Measurements from ENCODE around the gene CEACAM1. TPM values are rescaled to one million over a fixed set of nuclear protein-coding genes. Genes with fewer than 3 reads are reported as not detected.

Gene CEACAM1
- total and polyA plus RNA-seq, 2 donors from 2014 or later, result 33.1 to 34.3 TPM

GRCh38 chr19:42512743-42513304 lies 15.5 kb downstream of the CEACAM1 start:
- Histone ChIP-seq H3K9ac (ENCODE audit: low read length in 3 of 3) (no peak overlapping the region), H3K27ac (ENCODE audit: low read depth in 2 of 2, low read length in 2 of 2) (no peak overlapping the region), H3K36me3 (ENCODE audit: control insufficient read depth in 2 of 3, insufficient read depth in 3 of 3, low read length in 3 of 3) (peaks cover 0 to 9% (median 2%) of the 10 kb centered on the region in 3 donors), H3K4me1 (ENCODE audit: control insufficient read depth in 2 of 3, insufficient read depth in 2 of 3, low read depth in 1 of 3, low read length in 3 of 3) (no peaks in the 10 kb centered on the region), H3K9me3 (ENCODE audit: control insufficient read depth in 2 of 3, insufficient read depth in 1 of 3, low read length in 3 of 3) (no peaks in the 10 kb centered on the region), H3K4me3 (ENCODE audit: low read length in 3 of 3) (no peak overlapping the region), H3K27me3 (ENCODE audit: control insufficient read depth, insufficient read depth, low read length) (no peaks in the 10 kb centered on the region)
- intact Hi-C loops (cut with DNase I), result no loop called here
- TF ChIP-seq, protein P1, sequence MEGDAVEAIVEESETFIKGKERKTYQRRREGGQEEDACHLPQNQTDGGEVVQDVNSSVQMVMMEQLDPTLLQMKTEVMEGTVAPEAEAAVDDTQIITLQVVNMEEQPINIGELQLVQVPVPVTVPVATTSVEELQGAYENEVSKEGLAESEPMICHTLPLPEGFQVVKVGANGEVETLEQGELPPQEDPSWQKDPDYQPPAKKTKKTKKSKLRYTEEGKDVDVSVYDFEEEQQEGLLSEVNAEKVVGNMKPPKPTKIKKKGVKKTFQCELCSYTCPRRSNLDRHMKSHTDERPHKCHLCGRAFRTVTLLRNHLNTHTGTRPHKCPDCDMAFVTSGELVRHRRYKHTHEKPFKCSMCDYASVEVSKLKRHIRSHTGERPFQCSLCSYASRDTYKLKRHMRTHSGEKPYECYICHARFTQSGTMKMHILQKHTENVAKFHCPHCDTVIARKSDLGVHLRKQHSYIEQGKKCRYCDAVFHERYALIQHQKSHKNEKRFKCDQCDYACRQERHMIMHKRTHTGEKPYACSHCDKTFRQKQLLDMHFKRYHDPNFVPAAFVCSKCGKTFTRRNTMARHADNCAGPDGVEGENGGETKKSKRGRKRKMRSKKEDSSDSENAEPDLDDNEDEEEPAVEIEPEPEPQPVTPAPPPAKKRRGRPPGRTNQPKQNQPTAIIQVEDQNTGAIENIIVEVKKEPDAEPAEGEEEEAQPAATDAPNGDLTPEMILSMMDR (IDR thresholded peaks at IDR 0.05; ENCODE audit: borderline replicate concordance, extremely low read depth, insufficient read depth), result no peak
- no peak for FAIRE-seq
- no peak for DNase-seq

DNA sequence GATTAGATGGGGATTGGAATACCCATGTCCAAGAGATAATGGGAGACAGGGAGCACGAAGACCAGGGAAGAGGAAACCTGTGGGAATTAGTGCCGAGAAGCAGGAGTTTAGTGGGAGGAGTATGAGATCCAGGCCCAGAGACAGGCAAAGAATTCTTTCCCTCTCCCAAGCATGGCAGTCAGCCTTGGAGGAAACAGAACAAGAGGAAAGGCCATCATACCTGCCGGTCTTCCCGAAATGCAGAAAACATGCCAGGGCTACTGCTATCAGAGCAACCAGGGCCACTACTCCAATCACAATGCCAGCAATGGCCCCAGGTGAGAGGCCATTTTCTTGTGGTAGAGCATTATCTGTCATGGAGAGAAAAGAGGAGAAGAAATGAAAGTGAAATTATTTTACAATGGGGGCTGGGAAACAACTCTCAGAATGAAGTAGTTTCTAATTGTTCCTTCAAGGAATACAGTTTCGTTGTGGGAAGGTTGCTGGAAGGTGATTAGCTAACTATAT lies 16.1 kb downstream of the CEACAM1 start:
- intact Hi-C loops (cut with DNase I), result no loop called here
- no peaks in the 10 kb centered on the region for H3K4me1 ChIP-seq (ENCODE audit: control insufficient read depth in 2 of 3, insufficient read depth in 2 of 3, low read depth in 1 of 3, low read length in 3 of 3)

GRCh38 chr19:42511340-42511739 lies 16.9 kb downstream of the CEACAM1 start:
- H3K4me3 ChIP-seq (ENCODE audit: low read length in 3 of 3), result no peak overlapping the region
- H3K9ac ChIP-seq (ENCODE audit: low read length in 3 of 3), result no peak overlapping the region
- H3K27me3 ChIP-seq (ENCODE audit: control insufficient read depth, insufficient read depth, low read length), result no peaks in the 10 kb centered on the region
- DNase-seq (no peak), FAIRE-seq (no peak)
- H3K4me1 ChIP-seq (ENCODE audit: control insufficient read depth in 2 of 3, insufficient read depth in 2 of 3, low read depth in 1 of 3, low read length in 3 of 3), result no peaks in the 10 kb centered on the region
- H3K36me3 ChIP-seq (ENCODE audit: control insufficient read depth in 2 of 3, insufficient read depth in 3 of 3, low read length in 3 of 3), result peaks cover 0 to 6% (median 0%) of the 10 kb centered on the region in 3 donors
- TF ChIP-seq, protein P1 (IDR thresholded peaks at IDR 0.05; ENCODE audit: borderline replicate concordance, extremely low read depth, insufficient read depth), result no peak
- intact Hi-C loops (cut with DNase I), result no loop called here
- no peaks in the 10 kb centered on the region for H3K9me3 ChIP-seq (ENCODE audit: control insufficient read depth in 2 of 3, insufficient read depth in 1 of 3, low read length in 3 of 3)
- H3K27ac ChIP-seq (ENCODE audit: low read depth in 2 of 2, low read length in 2 of 2), result no peak overlapping the region

More for the DNA sequence above, 16.1 kb downstream of the CEACAM1 start:
- Histone ChIP-seq H3K9me3 (ENCODE audit: control insufficient read depth in 2 of 3, insufficient read depth in 1 of 3, low read length in 3 of 3) (no peaks in the 10 kb centered on the region), H3K9ac (ENCODE audit: low read length in 3 of 3) (no peak overlapping the region), H3K36me3 (ENCODE audit: control insufficient read depth in 2 of 3, insufficient read depth in 3 of 3, low read length in 3 of 3) (peaks cover 0 to 6% (median 0%) of the 10 kb centered on the region in 3 donors), H3K4me3 (ENCODE audit: low read length in 3 of 3) (no peak overlapping the region), H3K27me3 (ENCODE audit: control insufficient read depth, insufficient read depth, low read length) (no peaks in the 10 kb centered on the region), H3K27ac (ENCODE audit: low read depth in 2 of 2, low read length in 2 of 2) (no peak overlapping the region)
- TF ChIP-seq, protein P1 (IDR thresholded peaks at IDR 0.05; ENCODE audit: borderline replicate concordance, extremely low read depth, insufficient read depth), result no peak
- DNase-seq, result no peak
- FAIRE-seq, result no peak
